Activated CD4-positive, alpha-beta T cell treated with anti-CD3 and anti-CD28 coated beads, Interleukin-2, amount 10 ng/mL, durations not matched to agents 24 days and 14 days (primary cell): ENCODE results near the gene DOLPP1. TPM values are rescaled to one million over a fixed set of nuclear protein-coding genes. Genes with fewer than 3 reads are reported as not detected.
A peak's percentile ranks its signal among the peaks of the same experiment; 100 is the strongest.

Experiments
- DNase-seq: peaks from one replicate; pipeline ENCODE4 v3.0.0; 2022
- H3K27ac Mint-ChIP-seq: one replicate; pipeline ENCODE4 v1.8.0; 2022; ENCODE audit warnings: mild to moderate bottlenecking, mixed read lengths
- H3K27me3 Mint-ChIP-seq: one replicate; pipeline ENCODE4 v1.8.0; 2022; ENCODE audit warnings: mixed read lengths
- H3K36me3 Mint-ChIP-seq: one replicate; pipeline ENCODE4 v1.8.0; 2022; ENCODE audit warnings: low read depth, mild to moderate bottlenecking, mixed read lengths
- H3K4me1 Mint-ChIP-seq: one replicate; pipeline ENCODE4 v1.8.0; 2021; ENCODE audit warnings: mixed read lengths
- H3K4me3 Mint-ChIP-seq: one replicate; pipeline ENCODE4 v1.8.0; 2022; ENCODE audit warnings: mild to moderate bottlenecking, moderate library complexity, mixed read lengths
- H3K9me3 Mint-ChIP-seq: one replicate; pipeline ENCODE4 v1.8.0; 2021; ENCODE audit warnings: mixed read lengths
- intact Hi-C: fragments of 100-400 bp; cut with micrococcal nuclease; formaldehyde crosslinking; loops from one replicate; pipeline ENCODE4 v1.15.1; 2023
- total RNA-seq: library from RNA; stranded (reverse); gene quantifications from 2 replicates; pipeline ENCODE4 v1.2.3, GENCODE V29; 2022

The DOLPP1 gene
- total RNA-seq, 1 donor from 2014 or later, result 24.8 TPM

DNA sequence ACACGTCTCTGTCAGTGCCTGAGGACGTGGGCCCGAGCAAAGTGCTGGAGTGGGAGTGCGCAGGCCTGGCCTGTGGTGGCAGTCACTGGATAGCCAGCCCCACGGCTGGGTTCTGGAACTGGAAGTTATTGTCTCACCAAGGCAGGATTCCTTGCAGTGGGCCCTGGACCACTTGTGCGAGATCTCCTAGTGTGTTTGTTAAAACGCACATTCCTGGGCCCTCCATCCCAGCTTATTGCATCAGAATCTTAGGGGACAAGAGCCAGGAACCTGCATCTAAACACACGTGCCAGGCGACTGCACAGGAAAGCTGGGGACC is 57.2 kb downstream of the DOLPP1 start:
- Mint-ChIP-seq H3K36me3 (peaks cover 20% of the 10 kb centered on the region), H3K4me3 (no peak overlapping the region), H3K27me3 (no peaks in the 10 kb centered on the region), H3K4me1 (peaks cover 32% of the 10 kb centered on the region), H3K9me3 (no peaks in the 10 kb centered on the region), H3K27ac (no peak overlapping the region)
- intact Hi-C loops, result no loop called here
- DNase-seq, result no peak

DNA sequence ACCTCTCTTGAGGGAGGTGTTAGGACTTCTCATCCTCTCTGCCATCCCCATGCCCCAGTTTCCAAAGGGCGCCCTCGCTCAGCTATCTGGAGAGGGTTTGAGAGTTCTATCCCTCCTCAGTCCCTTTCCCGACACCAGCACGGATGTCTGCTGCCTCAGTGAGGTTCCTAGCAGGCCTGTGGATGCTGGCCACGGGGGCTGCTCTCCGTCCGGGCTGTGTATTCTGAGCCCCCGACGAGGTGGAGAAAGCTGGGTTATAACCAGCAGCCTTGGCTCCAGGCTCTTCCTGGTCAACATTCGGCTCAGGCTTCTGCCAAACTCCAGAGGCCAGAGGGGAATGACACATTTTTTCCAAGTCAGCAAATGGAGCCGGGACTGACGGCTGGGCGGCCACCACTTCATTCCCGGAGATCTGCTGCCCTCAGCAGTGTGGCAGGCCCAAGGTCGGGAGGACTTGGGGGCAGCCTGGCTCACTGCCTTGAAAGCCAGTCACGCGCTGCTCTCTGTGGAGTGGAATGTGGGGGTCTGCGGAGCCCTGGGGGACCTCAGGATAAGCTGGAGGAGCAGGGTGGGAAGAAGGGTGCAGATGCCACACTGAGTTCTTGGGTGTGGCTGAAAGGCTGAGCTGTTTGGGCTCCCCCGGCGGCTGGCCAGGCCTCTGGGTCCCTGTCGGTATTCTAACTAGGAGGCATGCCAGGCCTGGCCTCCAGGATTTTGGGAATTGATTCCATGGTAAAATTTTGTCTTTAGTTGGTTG is 57.7 kb downstream of the DOLPP1 start:
- peaks cover 18% of the 10 kb centered on the region for H3K36me3 Mint-ChIP-seq
- peaks cover 33% of the 10 kb centered on the region for H3K4me1 Mint-ChIP-seq
- no peaks in the 10 kb centered on the region for H3K9me3 Mint-ChIP-seq
- intact Hi-C loops, result loop anchor here (1.0 kb wide), 2 partner anchors 473 to 486 kb away; no protein-coding TSS in a partner anchor
- no peaks in the 10 kb centered on the region for H3K27me3 Mint-ChIP-seq
- H3K4me3 Mint-ChIP-seq, result peak overlapping the region; percentile 80
- H3K27ac Mint-ChIP-seq, result peak overlapping the region; percentile 93
- no peak for DNase-seq

DNA sequence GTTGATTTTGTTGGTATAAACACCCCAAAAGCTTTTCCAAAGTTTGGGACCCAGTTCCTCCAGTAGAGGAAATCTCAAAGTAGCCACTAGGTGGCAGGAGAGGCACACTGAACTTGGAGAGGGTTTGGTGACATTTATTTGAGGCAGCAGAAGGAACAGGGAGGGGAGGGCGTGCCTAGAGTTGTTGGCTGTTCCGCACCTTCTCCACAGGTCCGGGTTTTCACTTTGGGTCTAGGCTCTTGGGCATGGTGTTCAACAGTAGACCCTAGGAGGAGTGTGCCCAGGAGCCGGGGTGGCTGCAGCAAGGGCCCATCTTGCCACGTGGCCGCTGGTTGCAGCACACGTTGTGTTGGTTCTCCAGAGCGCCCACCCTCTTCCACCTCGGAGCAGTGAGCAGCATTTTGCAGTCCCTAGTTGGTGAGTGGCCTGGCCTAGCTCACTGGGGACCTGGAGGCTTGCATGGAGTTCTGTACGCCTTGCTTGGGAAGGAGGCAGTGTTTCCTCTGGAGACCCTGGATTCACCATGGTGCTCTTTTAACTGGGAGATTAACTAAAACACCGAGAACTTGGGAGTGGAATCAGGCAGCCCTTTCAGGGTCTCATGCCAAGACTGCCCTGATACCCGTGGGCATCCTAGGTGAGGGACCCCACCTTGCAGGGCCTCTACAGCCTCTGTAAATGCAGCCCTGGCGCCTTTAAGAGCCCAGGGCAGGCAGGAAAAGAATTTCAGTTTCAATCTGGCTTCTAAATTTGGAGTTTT is 58.5 kb downstream of the DOLPP1 start:
- Mint-ChIP-seq H3K36me3 (peaks cover 20% of the 10 kb centered on the region), H3K4me1 (peaks cover 37% of the 10 kb centered on the region), H3K27me3 (no peaks in the 10 kb centered on the region), H3K4me3 (peak overlapping the region; percentile 80), H3K27ac (peak overlapping the region; percentile 93), H3K9me3 (no peaks in the 10 kb centered on the region)
- intact Hi-C loops, result loop anchor here (1.0 kb wide), 2 partner anchors 472 to 485 kb away; no protein-coding TSS in a partner anchor
- peak; percentile 95 for DNase-seq

DNA sequence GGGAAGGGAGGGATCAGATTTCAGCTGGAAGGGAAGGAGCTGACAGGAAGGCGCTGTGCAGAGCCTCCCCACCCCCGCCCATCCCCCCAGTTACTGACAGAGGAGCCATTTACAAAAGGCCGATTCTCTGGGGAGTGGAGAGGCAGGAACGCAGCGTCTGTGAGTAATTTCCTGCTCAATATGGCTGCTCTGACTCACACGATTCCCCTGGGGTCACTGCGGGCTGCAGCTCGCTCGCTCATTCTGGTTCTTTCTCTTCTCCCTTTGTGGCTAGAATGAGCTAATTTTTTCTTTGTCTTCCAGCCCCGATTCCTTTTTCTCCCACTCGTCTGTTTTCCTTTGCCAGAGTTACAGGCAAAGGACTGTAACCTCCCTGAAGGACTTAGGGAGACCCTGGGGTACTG is 59.1 kb downstream of the DOLPP1 start:
- intact Hi-C loops, result loop anchor here (1.0 to 5.0 kb wide), 5 partner anchors 38 to 484 kb away; partner anchors contain the start of gene IER5L
- peaks cover 37% of the 10 kb centered on the region for H3K4me1 Mint-ChIP-seq
- peak; percentile 93 for DNase-seq
- H3K9me3 Mint-ChIP-seq, result no peaks in the 10 kb centered on the region
- H3K27me3 Mint-ChIP-seq, result no peaks in the 10 kb centered on the region
- peak overlapping the region; percentile 80 for H3K4me3 Mint-ChIP-seq
- H3K36me3 Mint-ChIP-seq, result peaks cover 18% of the 10 kb centered on the region
- peak overlapping the region; percentile 93 for H3K27ac Mint-ChIP-seq

Other genes starting within 250 kb of the DOLPP1 start
- gene KYAT1, start 199.2 kb upstream of the DOLPP1 start, total RNA-seq, result 11.7 and 14.4 TPM in 2 replicates
- 27.7 and 28.4 TPM in 2 replicates for gene LRRC8A, start 199.0 kb upstream of the DOLPP1 start, total RNA-seq
- gene PHYHD1, start 160.1 kb upstream of the DOLPP1 start, total RNA-seq, result 0.45 and 0.47 TPM in 2 replicates
- gene DOLK, start 133.5 kb upstream of the DOLPP1 start, total RNA-seq, result 15.2 and 15.9 TPM in 2 replicates
- gene NUP188, start 133.4 kb upstream of the DOLPP1 start, total RNA-seq, result 162 and 176 TPM in 2 replicates
- gene SH3GLB2, start 52.8 kb upstream of the DOLPP1 start, total RNA-seq, result 69.6 and 73.9 TPM in 2 replicates
- gene MIGA2, start 44.5 kb upstream of the DOLPP1 start, total RNA-seq, result 43.3 and 44.3 TPM in 2 replicates
- gene CRAT, start 29.7 kb downstream of the DOLPP1 start, total RNA-seq, result 8.6 and 11.4 TPM in 2 replicates
- 104 and 107 TPM in 2 replicates for gene PTPA, start 30.3 kb downstream of the DOLPP1 start, total RNA-seq
- 11.7 and 12.2 TPM in 2 replicates for gene IER5L, start 97.2 kb downstream of the DOLPP1 start, total RNA-seq